Measurements from ENCODE around the gene RHBDF2. TPM values are rescaled to one million over a fixed set of nuclear protein-coding genes. Genes with fewer than 3 reads are reported as not detected.

Gene RHBDF2
- total and polyA plus RNA-seq, 12 donors: 6.5 to 33.1 (median 9.8) TPM

DNA sequence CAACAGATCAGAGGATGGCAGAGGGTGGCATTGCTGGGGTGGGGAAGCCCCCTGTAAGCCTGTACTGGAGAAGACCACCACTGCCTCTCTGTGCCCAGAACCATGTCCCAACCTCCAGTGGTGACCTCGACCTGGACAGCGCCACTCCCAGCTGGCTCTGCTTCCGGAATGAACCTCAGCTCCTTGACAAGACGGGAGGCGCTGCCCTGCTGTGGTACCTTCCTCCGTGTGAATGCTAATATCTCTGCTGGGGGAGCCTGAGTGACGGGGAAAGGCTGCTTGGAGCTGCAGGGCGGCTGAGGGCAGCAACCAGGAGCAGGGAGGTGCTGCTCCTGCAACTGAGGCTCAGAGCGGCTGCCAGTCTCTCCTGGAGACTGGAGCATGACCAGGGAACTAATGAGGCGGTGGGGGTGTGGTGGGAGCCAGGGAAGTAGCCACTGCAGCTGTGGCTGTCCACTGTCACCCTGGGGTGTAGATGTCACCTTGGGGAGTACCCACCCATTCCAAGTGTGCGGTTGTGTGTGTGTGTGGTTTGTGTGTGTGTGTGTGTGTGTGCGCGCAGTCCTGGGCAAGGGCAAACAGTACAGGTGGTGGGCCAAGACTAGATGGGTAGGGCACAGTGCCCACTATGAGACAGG is 44.8 kb upstream of the RHBDF2 start:
- H3K4me3 ChIP-seq: no peak overlapping the region
- WGBS, 2 donors: 65 to 72% methylated on average over 13 of the region's 13 CpGs
- H3K36me3 ChIP-seq: no peaks in the 10 kb centered on the region
- peaks cover 0 to 21% (median 0%) of the 10 kb centered on the region in 7 donors for H3K27me3 ChIP-seq
- intact Hi-C loops (cut with DNase I): loop anchor here in 4 of 10 donors (1.0 to 10.0 kb wide), 3 partner anchors 23 to 179 kb away; partner anchors contain the start of genes JMJD6 (in 1 of the 4) and METTL23 (in 1 of the 4)
- peaks cover 38 to 74% (median 55%) of the 10 kb centered on the region in 9 donors for H3K4me1 ChIP-seq
- TF ChIP-seq, protein P1, sequence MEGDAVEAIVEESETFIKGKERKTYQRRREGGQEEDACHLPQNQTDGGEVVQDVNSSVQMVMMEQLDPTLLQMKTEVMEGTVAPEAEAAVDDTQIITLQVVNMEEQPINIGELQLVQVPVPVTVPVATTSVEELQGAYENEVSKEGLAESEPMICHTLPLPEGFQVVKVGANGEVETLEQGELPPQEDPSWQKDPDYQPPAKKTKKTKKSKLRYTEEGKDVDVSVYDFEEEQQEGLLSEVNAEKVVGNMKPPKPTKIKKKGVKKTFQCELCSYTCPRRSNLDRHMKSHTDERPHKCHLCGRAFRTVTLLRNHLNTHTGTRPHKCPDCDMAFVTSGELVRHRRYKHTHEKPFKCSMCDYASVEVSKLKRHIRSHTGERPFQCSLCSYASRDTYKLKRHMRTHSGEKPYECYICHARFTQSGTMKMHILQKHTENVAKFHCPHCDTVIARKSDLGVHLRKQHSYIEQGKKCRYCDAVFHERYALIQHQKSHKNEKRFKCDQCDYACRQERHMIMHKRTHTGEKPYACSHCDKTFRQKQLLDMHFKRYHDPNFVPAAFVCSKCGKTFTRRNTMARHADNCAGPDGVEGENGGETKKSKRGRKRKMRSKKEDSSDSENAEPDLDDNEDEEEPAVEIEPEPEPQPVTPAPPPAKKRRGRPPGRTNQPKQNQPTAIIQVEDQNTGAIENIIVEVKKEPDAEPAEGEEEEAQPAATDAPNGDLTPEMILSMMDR (IDR thresholded peaks at IDR 0.05): no peak
- H3K9me3 ChIP-seq: no peaks in the 10 kb centered on the region
- ATAC-seq: peak in 1 of 8 donors; percentile 2
- peak overlapping the region in 6 of 10 donors; percentile 32 to 92 (median 71) for H3K27ac ChIP-seq
- no peak for DNase-seq

DNA sequence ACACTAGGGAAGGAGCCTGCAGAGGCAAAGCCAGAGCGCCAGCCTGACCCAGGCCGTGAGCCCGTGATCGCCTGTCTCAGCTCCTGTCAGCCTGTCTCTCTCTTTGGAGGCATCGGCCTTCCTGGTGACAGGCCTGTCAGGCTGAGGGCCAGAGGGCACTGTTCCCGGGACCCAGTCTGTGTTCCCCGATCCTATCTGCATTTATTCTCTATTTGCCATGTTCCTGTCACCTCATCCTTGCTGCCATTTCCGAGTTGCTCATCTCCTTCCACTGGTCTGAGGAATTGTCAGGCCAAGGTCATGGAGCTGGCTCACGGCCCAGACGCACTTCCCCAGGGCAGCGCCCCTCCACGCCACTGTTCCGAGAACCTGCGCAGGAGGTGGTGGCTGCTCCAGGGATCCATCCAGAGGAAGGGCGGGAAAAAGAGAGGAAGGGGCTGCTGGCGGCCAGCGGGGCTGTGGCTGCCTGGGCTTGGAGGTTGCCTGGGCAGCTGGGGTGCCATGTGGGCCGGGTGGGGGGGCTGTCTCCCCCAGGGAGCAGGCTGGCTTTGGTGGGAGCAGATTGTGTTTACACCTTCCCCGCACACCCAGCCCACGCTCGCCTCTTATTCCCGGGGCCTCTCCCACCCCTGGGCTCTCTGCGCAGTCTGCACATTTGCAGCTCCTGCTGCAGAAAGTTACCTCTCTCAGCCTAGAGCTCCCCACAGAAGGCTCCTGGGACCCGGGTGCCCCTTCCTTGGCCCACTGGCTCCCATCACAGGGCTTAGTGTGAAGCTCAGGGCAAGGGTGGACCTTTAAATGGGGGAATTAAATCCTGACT is 43.5 kb upstream of the RHBDF2 start:
- Histone ChIP-seq H3K4me3 (peak overlapping the region in 7 of 10 donors; percentile 2 to 32 (median 18)), H3K9me3 (no peaks in the 10 kb centered on the region), H3K36me3 (no peaks in the 10 kb centered on the region), H3K27me3 (peaks cover 0 to 30% (median 0%) of the 10 kb centered on the region in 7 donors), H3K27ac (peak overlapping the region; percentile 70 to 92 (median 85)), H3K4me1 (peaks cover 40 to 80% (median 59%) of the 10 kb centered on the region in 9 donors)
- ATAC-seq (peak; percentile 16 to 74 (median 56)), DNase-seq (peak; percentile 58 to 78)
- intact Hi-C loops (cut with DNase I): loop anchor here in 1 of 10 donors (10.0 kb wide), 1 partner anchor 180 kb away; the partner anchor contains the start of genes JMJD6 and METTL23
- TF ChIP-seq, protein P1 (IDR thresholded peaks at IDR 0.05): no peak
- WGBS, 2 donors: 28 to 30% methylated on average over 21 to 24 of the region's 24 CpGs

DNA sequence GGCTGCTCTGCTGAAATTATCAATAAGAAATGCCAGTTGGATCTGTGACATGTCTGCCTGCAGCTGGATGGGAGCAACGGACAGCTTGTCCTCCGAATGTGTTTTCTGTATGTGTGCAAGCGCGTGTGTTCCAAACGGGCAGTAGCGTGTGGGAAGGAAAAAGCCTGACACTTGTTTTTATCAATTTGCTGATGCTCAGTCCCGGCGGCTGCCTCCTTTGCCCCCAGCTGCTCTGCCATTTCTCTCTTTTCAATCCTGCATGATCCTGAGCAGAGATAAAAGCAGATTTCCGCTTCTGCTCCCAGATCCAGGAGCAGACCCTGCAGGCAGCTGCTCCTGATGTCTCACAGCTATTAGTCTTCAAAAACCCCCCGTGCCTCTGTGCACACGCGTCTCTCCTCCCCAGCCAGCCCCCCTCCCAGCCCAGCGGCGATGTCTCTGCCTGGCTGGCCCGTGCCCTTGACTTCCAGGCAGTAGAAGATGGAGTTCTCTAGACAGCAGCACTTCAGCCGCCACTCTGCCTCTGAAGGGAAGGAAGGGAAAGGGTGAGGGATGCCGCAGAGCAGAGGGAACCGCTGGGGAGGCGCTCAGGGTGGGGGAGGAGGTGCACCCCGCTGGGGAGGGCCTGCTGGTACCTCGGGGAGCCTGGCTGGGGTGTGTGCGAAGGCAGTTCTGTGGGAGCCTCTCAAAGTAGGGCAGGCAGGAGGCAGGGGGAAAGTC is 42.8 kb upstream of the RHBDF2 start:
- Histone ChIP-seq H3K36me3 (no peaks in the 10 kb centered on the region), H3K4me3 (peak overlapping the region in 7 of 10 donors; percentile 2 to 32 (median 18)), H3K9me3 (no peaks in the 10 kb centered on the region), H3K4me1 (peaks cover 40 to 87% (median 59%) of the 10 kb centered on the region in 9 donors), H3K27ac (peak overlapping the region; percentile 70 to 92 (median 85)), H3K27me3 (peaks cover 0 to 38% (median 0%) of the 10 kb centered on the region in 7 donors)
- ATAC-seq (peak in 5 of 8 donors; percentile 0 to 36 (median 4)), DNase-seq (no peak)
- WGBS, 2 donors: 15% methylated on average over 22 of the region's 22 CpGs
- TF ChIP-seq, protein P1 (IDR thresholded peaks at IDR 0.05): no peak
- intact Hi-C loops (cut with DNase I): loop anchor here in 1 of 10 donors (10.0 kb wide), 1 partner anchor 181 kb away; the partner anchor contains the start of genes JMJD6 and METTL23
